Uterus (tissue), 4 donors: ENCODE results near the gene EHMT1. TPM values are rescaled to one million over a fixed set of nuclear protein-coding genes. Genes with fewer than 3 reads are reported as not detected.

Experiments used
- DNase-seq, 2 donors: peaks; one replicate each; pipeline ENCODE4 v3.0.0-alpha.2; 2019 to 2020
- H3K27ac ChIP-seq, 2 donors: fragments of 200-600 bp; sonication (generic); 1 replicate in 1 of 2; 2 replicates in 1 of 2; pipeline ENCODE4 v1.5.1; 2016 to 2018
- H3K27me3 ChIP-seq, 2 donors: fragments of 200-600 bp; sonication (generic); one replicate each; pipeline ENCODE4 v1.5.1; 2018 to 2019; ENCODE audit warnings: control low read depth in 1 of 2
- H3K36me3 ChIP-seq, 2 donors: fragments of 200-600 bp; sonication (generic); one replicate each; pipeline ENCODE4 v1.5.1; 2019; ENCODE audit warnings: control low read depth in 1 of 2
- H3K4me1 ChIP-seq, 2 donors: fragments of 200-600 bp; sonication (generic); one replicate each; pipeline ENCODE4 v1.5.1; 2018 to 2019; ENCODE audit warnings: control low read depth in 1 of 2
- H3K4me3 ChIP-seq, 2 donors: fragments of 200-600 bp; sonication (generic); 1 replicate in 1 of 2; 2 replicates in 1 of 2; pipeline ENCODE4 v1.5.1; 2018 to 2019; ENCODE audit warnings: mild to moderate bottlenecking in 1 of 2
- H3K9me3 ChIP-seq, 2 donors: fragments of 200-600 bp; sonication (generic); one replicate each; pipeline ENCODE4 v1.5.1; 2019; ENCODE audit warnings: control low read depth in 1 of 2
- POLR2A ChIP-seq, 2 donors: fragments of 450-650 bp; IDR thresholded peaks; one replicate each; pipeline ENCODE4 v1.6.1; 2016; ENCODE audit warnings: antibody characterized with exemption in 2 of 2, mild to moderate bottlenecking in 1 of 2, moderate library complexity in 1 of 2
- intact Hi-C: fragments of 100-400 bp; cut with DNase I; formaldehyde crosslinking; loops from one replicate; pipeline ENCODE4 v1.15.1; 2023; ENCODE audit warnings: low total_unique reads
- total RNA-seq, 4 donors: library from RNA; depleted of rRNA in 3 of 4; stranded (reverse); fragments of >200 nt in 3 of 4; gene quantifications; one replicate each; pipeline versions ENCODE4 v1.1.0 to v1.2.4, GENCODE V29; 2014 to 2023
- TF ChIP-seq, protein P1 (sequence below), 4 experiments: fragments of 200-600 bp in 2 of 4; fragments of 450-650 bp in 2 of 4; sonication (generic) in 2 of 4; IDR thresholded peaks; one replicate each; pipeline ENCODE4 v1.5.1; 2016 to 2019; ENCODE audit warnings: antibody characterized with exemption in 4 of 4, mild to moderate bottlenecking in 2 of 4, moderate library complexity in 1 of 4
- donor health status: DM: yes; HTN: yes; CAD: no.

Gene EHMT1
- total RNA-seq, 4 donors from 2014 or later = 32.6 to 109 (median 74.9) TPM

DNA sequence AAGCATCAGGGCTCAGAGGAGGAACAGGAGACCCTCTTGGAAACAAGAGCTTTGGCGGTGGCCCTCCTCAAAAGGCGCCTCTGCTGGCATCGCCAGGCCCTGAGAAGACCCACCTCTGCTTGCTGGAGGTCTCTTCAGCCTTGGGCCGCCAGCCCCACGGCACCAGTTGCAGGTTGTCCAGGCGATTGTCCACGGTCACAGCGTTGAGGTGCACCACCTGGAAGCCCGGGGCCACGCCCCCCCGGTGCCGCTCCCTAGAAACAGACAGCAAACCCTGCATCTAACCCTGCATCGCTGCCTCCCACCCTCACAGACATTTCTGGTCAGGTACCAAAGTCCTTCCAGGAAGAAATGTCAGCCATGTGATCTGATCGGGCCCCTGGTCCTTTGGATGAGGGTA lies 32.0 kb upstream of the EHMT1 start:
- Histone ChIP-seq H3K4me3 (no peak overlapping the region), H3K9me3 (no peaks in the 10 kb centered on the region), H3K27ac (no peak overlapping the region), H3K27me3 (no peaks in the 10 kb centered on the region), H3K36me3 (no peaks in the 10 kb centered on the region), H3K4me1 (peaks cover 0 to 9% of the 10 kb centered on the region in 2 donors)
- intact Hi-C loops = no loop called here
- no peak for DNase-seq
- no peak for TF ChIP-seq POLR2A (IDR thresholded peaks at IDR 0.05)
- TF ChIP-seq, protein P1, sequence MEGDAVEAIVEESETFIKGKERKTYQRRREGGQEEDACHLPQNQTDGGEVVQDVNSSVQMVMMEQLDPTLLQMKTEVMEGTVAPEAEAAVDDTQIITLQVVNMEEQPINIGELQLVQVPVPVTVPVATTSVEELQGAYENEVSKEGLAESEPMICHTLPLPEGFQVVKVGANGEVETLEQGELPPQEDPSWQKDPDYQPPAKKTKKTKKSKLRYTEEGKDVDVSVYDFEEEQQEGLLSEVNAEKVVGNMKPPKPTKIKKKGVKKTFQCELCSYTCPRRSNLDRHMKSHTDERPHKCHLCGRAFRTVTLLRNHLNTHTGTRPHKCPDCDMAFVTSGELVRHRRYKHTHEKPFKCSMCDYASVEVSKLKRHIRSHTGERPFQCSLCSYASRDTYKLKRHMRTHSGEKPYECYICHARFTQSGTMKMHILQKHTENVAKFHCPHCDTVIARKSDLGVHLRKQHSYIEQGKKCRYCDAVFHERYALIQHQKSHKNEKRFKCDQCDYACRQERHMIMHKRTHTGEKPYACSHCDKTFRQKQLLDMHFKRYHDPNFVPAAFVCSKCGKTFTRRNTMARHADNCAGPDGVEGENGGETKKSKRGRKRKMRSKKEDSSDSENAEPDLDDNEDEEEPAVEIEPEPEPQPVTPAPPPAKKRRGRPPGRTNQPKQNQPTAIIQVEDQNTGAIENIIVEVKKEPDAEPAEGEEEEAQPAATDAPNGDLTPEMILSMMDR (IDR thresholded peaks at IDR 0.05) = no peak

DNA sequence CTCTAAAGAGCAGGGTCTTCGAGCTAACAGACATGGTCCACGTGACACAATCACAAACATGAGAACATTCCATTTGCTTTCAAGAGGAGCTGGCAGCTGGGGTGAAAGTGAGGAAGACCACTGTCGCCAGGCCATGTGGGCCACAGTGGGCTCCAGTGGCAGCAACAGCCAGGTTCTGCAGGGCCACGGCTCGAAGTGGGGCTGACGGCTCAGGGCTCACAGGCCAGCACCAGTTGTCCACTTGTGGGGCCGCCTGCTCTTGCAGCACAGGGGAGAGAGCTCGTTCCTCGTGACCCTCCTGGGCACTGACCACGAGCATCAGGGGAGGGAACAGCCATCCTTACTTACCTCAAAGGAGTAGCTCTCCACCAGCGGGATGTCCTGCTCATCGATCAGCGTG lies 30.5 kb upstream of the EHMT1 start:
- DNase-seq = no peak
- TF ChIP-seq, protein P1 (IDR thresholded peaks at IDR 0.05) = no peak
- TF ChIP-seq POLR2A (IDR thresholded peaks at IDR 0.05) = no peak
- no peak overlapping the region for H3K4me3 ChIP-seq
- H3K4me1 ChIP-seq = peaks cover 0 to 9% of the 10 kb centered on the region in 2 donors
- no peaks in the 10 kb centered on the region for H3K9me3 ChIP-seq
- no peaks in the 10 kb centered on the region for H3K36me3 ChIP-seq
- no peaks in the 10 kb centered on the region for H3K27me3 ChIP-seq
- intact Hi-C loops = no loop called here
- H3K27ac ChIP-seq = no peak overlapping the region

DNA sequence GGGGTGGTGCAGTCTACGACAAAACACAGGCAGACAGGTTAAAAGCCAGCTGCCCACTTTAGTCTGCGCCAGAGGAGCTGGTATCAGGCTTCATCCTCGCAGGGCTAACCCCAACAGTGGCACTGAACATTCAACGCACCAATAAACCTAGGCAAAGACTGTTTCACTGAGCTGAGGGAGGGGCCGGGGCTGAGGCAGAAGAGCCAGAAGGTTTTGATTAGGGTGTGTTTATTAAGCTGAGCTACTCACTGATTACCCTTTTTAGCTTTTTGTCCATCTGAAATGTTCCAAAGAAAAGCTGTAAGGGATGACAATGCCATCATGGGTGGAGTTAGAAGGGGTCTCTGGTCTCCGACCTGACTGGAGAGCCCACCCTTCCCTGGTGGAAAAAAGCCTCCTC lies 29.9 kb upstream of the EHMT1 start:
- no peaks in the 10 kb centered on the region for H3K27me3 ChIP-seq
- intact Hi-C loops = no loop called here
- DNase-seq = no peak
- no peak overlapping the region for H3K4me3 ChIP-seq
- no peaks in the 10 kb centered on the region for H3K36me3 ChIP-seq
- peaks cover 0 to 9% of the 10 kb centered on the region in 2 donors for H3K4me1 ChIP-seq
- H3K9me3 ChIP-seq = no peaks in the 10 kb centered on the region
- no peak overlapping the region for H3K27ac ChIP-seq
- TF ChIP-seq, protein P1 (IDR thresholded peaks at IDR 0.05) = no peak

DNA sequence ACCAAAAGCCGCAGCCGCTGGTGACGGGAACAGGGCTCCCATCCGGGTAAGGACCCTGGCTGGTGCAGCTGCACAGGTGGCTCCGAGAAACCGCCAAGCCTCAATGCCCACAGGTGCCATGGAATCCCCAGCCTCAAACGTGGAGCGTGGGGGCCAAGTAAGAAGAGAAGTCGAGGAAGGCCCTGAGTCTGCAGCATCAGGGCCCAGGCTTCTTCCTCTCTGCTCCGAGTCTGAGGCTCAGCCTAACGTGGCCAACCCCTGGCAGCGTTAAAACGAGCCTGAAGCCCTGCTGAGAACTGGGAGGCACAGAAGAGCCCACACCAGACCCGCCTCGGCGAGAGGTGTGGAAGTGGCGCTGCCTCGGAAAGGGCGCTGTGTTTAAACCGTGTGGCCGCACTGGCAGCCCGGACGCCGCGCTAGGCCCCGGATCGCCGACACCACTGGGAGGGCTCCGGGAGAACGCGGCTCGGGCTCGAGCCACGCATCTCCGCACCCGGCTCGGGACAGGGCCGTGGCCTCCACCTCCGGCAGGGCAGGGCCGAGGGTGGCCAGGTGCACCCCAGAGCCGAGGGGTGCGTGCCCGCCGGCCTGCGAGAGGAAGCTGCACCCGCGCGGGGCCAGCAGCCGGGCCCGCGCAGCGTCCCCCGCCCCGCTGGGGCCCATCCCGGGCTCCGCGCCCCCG lies 29.2 kb upstream of the EHMT1 start:
- Histone ChIP-seq H3K27ac (no peak overlapping the region), H3K4me3 (peak overlapping the region; percentile 40 to 67)

DNA sequence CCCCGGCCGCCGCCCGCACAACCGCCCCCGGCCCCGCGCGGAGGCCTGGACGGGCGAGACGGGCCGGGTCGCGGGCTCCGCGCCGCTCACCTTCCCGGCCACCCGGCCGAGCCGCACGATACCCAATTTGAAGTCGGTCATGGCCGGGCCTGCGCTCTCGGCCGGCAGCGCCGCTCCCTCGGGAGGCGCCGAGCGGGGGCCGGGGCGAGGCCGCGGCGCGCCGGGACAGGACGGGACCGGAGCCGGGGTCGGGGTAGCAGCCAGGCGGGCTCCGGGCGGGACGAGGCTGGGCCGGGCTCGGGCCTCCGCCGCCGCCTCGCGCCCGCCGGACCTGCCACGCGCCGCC lies 28.7 kb upstream of the EHMT1 start:
- no peaks in the 10 kb centered on the region for H3K36me3 ChIP-seq
- TF ChIP-seq POLR2A (IDR thresholded peaks at IDR 0.05) = no peak
- TF ChIP-seq, protein P1 (IDR thresholded peaks at IDR 0.05) = peak in 1 of 4 experiments; percentile 8
- peaks cover 0 to 9% of the 10 kb centered on the region in 2 donors for H3K4me1 ChIP-seq
- H3K27ac ChIP-seq = no peak overlapping the region
- H3K27me3 ChIP-seq = no peaks in the 10 kb centered on the region
- intact Hi-C loops = no loop called here
- no peak for DNase-seq
- no peaks in the 10 kb centered on the region for H3K9me3 ChIP-seq
- peak overlapping the region; percentile 40 to 67 for H3K4me3 ChIP-seq

More for the DNA sequence above, 29.2 kb upstream of the EHMT1 start:
- Histone ChIP-seq H3K36me3 (no peaks in the 10 kb centered on the region), H3K9me3 (no peaks in the 10 kb centered on the region), H3K4me1 (peaks cover 0 to 9% of the 10 kb centered on the region in 2 donors), H3K27me3 (no peaks in the 10 kb centered on the region)
- intact Hi-C loops = no loop called here
- no peak for DNase-seq
- TF ChIP-seq, protein P1 (IDR thresholded peaks at IDR 0.05) = no peak
- no peak for TF ChIP-seq POLR2A (IDR thresholded peaks at IDR 0.05)
